K562 (cell line): ENCODE results near the gene HIPK1. TPM values are rescaled to one million over a fixed set of nuclear protein-coding genes. Genes with fewer than 3 reads are reported as not detected.

Experiments used
- BCOR ChIP-seq: fragments of 450-650 bp; IDR thresholded peaks from 2 replicates; pipeline ENCODE4 v1.6.1; 2016
- BRD4 ChIP-seq: fragments of 200-600 bp; sonication (generic); IDR thresholded peaks from 2 replicates; pipeline ENCODE4 v1.6.1; 2017; ENCODE audit warnings: inconsistent platforms
- CHD4 ChIP-seq: fragments of 200-600 bp; sonication (generic); IDR thresholded peaks from 3 replicates; pipeline ENCODE4 v1.6.1; 2012; ENCODE audit warnings: low read depth, mild to moderate bottlenecking, mixed read lengths, low read length, inconsistent platforms; ENCODE audit not compliant: insufficient read depth, insufficient replicate concordance, poor library complexity, severe bottlenecking
- ELF2 ChIP-seq: fragments of 250-450 bp; sonication (Bioruptor Pico); IDR thresholded peaks from 2 replicates; pipeline ENCODE4 v1.5.0; 2021; ENCODE audit warnings: mild to moderate bottlenecking
- EP300 ChIP-seq: IDR thresholded peaks from 2 replicates; pipeline ENCODE4 v1.6.1; 2012; ENCODE audit warnings: low read length, improper control_type of control experiment
- GATAD2A ChIP-seq: fragments of 450-650 bp; IDR thresholded peaks from 2 replicates; pipeline ENCODE4 v1.6.1; 2017
- HIVEP1 ChIP-seq: fragments of 250-450 bp; sonication (Bioruptor Pico); IDR thresholded peaks from 2 replicates; pipeline ENCODE4 v1.4.0; 2020; ENCODE audit warnings: mild to moderate bottlenecking
- HLTF ChIP-seq: fragments of 450-650 bp; IDR thresholded peaks from 2 replicates; pipeline ENCODE4 v1.6.1; 2016
- LCOR ChIP-seq: sonication (generic); formaldehyde crosslinking; IDR thresholded peaks from 2 replicates; pipeline ENCODE4 v1.8.0; 2022; ENCODE audit warnings: mild to moderate bottlenecking, missing genetic modification reagents
- MAFK ChIP-seq: IDR thresholded peaks from 2 replicates; pipeline ENCODE4 v1.6.1; 2011; ENCODE audit warnings: low read length, improper control_type of control experiment
- SIN3B ChIP-seq: fragments of 450-650 bp; IDR thresholded peaks from 2 replicates; pipeline ENCODE4 v1.6.1; 2017; ENCODE audit warnings: low read depth, mild to moderate bottlenecking, moderate library complexity
- TEAD4 ChIP-seq, 2 experiments: sonication (generic) in 1 of 2; formaldehyde crosslinking in 1 of 2; IDR thresholded peaks; 2 replicates each; pipeline versions ENCODE4 v1.6.1 to v1.8.0; 2012 to 2022; ENCODE audit warnings: borderline replicate concordance in 1 of 2, inconsistent platforms in 1 of 2, low read length in 1 of 2, mild to moderate bottlenecking in 1 of 2, missing genetic modification reagents in 1 of 2
- ZBED1 ChIP-seq: IDR thresholded peaks from 2 replicates; pipeline ENCODE4 v1.6.1; 2014
- ZNF174 ChIP-seq: fragments of 250-450 bp; sonication (Bioruptor Pico); IDR thresholded peaks from 2 replicates; pipeline ENCODE4 v1.4.0; 2020; ENCODE audit warnings: mild to moderate bottlenecking
- ZNF197 ChIP-seq: fragments of 200-800 bp; sonication (Bioruptor generic); IDR thresholded peaks from 2 replicates; pipeline ENCODE4 v1.6.1; 2016; ENCODE audit warnings: low read depth, missing genetic modification characterization, missing compliant biosample characterization
- ZNF561 ChIP-seq: fragments of 450-650 bp; formaldehyde crosslinking; conservative IDR thresholded peaks from 2 replicates; pipeline ENCODE4 v1.4.0; 2020; ENCODE audit warnings: mild to moderate bottlenecking, moderate library complexity
- ZNF584 ChIP-seq: fragments of 200-800 bp; sonication (Bioruptor generic); IDR thresholded peaks from 2 replicates; pipeline ENCODE4 v1.6.1; 2016; ENCODE audit warnings: low read depth, mild to moderate bottlenecking, missing genetic modification characterization, missing compliant biosample characterization
- ZNF707 ChIP-seq: fragments of 250-450 bp; sonication (Bioruptor Pico); conservative IDR thresholded peaks from 2 replicates; pipeline ENCODE4 v1.8.0; 2022; ENCODE audit warnings: inconsistent platforms, mild to moderate bottlenecking, moderate library complexity
- polyA plus RNA-seq, 8 experiments: library from polyadenylated mRNA; depleted of rRNA in 4 of 8; stranded (reverse) in 5 of 8; unstranded in 3 of 8; fragments of >200 nt; fragmentation: Nextera tagmentation in 2 of 8; fragmentation: Illumina TruSeq in 1 of 8; extraction: Ambion mirVana in 2 of 8; extraction: Trizol in 1 of 8; gene quantifications; 2 replicates each; pipeline versions ENCODE4 v1.2.1 to v1.2.3, GENCODE V29; 2011 to 2014; ENCODE audit warnings: inconsistent platforms in 1 of 8, missing spikeins in 1 of 8
- total RNA-seq, 7 experiments: library from RNA; depleted of rRNA in 6 of 7; stranded (reverse); fragments of >200 nt in 6 of 7; fragmentation: Illumina TruSeq in 2 of 7; extraction: Trizol in 2 of 7; gene quantifications; 2 replicates each; pipeline versions ENCODE4 v1.2.1 to v1.2.3, GENCODE V29; 2011 to 2021; ENCODE audit warnings: low replicate concordance in 1 of 7
- TF ChIP-seq, protein P1 (sequence below): fragments of 450-650 bp; formaldehyde crosslinking; IDR thresholded peaks from 2 replicates; pipeline ENCODE4 v1.4.0; 2020; ENCODE audit warnings: mild to moderate bottlenecking, moderate library complexity
- TF ChIP-seq, protein P2 (sequence below), 2 experiments: IDR thresholded peaks in 1 of 2; conservative IDR thresholded peaks in 1 of 2; 2 replicates each; pipeline ENCODE4 v1.6.1; 2016; ENCODE audit warnings: low read depth in 2 of 2, mild to moderate bottlenecking in 1 of 2, missing compliant biosample characterization in 1 of 2, missing genetic modification characterization in 1 of 2, moderate library complexity in 1 of 2
- TF ChIP-seq, protein P3 (sequence below): sonication (generic); formaldehyde crosslinking; IDR thresholded peaks from 2 replicates; pipeline ENCODE4 v1.9.0; 2022; ENCODE audit warnings: mild to moderate bottlenecking, missing genetic modification reagents
- TF ChIP-seq, protein P4 (sequence below): fragments of 200-800 bp; sonication (Bioruptor generic); IDR thresholded peaks from 2 replicates; pipeline ENCODE4 v1.6.1; 2017; ENCODE audit warnings: missing genetic modification characterization, missing compliant biosample characterization

Gene HIPK1
- total and polyA plus RNA-seq, 9 of the 15 experiments (the other 6 are each of a cell fraction or from before 2014, with no cell fraction given): 10.0 to 57.9 (median 29.6) TPM

DNA sequence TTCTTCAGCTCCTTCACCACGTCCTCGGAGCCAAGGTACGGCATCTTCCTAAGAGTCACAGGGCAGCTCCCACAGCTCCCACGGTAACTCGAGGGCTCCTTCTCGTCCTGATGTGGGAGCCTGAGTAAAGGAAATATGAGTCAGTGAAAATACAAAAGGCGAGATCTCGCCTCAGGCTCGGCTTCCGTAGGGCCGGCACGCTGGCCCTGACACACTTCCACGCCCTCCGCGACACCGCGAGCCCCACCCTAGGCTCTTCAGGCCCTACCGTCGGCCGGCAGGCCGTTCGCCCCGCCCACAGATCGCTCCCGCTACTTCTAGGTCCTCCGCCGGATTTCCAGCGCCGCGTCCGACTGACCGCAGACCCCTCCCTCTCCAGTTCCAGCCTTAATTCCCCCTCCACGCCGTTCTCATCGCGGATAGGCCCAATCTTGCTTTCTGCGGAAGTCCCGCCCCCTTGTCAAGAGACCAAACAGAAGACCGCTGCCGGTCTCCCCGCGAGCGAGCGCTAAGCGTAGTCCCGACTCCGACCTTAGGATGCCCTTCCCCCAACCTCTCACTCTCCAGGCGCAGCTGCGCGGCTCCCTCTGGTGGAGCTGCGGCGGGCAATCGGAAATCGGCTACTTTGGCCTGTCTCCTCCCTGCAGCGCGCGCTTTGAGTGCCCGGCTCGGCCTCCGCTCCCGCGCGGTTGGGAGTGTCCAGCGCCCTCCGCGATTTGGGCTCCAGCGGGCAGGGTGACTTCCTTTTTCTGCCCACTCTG, 24.3 kb upstream of the HIPK1 start, which contains the start of the genes AP4B1 and DCLRE1B (continued):
- TF ChIP-seq, protein P1, sequence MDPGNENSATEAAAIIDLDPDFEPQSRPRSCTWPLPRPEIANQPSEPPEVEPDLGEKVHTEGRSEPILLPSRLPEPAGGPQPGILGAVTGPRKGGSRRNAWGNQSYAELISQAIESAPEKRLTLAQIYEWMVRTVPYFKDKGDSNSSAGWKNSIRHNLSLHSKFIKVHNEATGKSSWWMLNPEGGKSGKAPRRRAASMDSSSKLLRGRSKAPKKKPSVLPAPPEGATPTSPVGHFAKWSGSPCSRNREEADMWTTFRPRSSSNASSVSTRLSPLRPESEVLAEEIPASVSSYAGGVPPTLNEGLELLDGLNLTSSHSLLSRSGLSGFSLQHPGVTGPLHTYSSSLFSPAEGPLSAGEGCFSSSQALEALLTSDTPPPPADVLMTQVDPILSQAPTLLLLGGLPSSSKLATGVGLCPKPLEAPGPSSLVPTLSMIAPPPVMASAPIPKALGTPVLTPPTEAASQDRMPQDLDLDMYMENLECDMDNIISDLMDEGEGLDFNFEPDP (CRISPR knock-in tag): no peak
- TF ChIP-seq ZBED1 (0 out of 2 replicates have a peak, but pooled peaks have one; percentile 42), MAFK (0 out of 2 replicates have a peak, but pooled peaks have one; percentile 23), GATAD2A (peak; percentile 79), SIN3B (peak; percentile 60), CHD4 (no peak), ZNF561 (CRISPR knock-in tag) (no peak), ZNF584 (CRISPR knock-in tag) (no peak), LCOR (CRISPR knock-in tag) (peak; percentile 99), ZNF174 (no peak), ZNF707 (CRISPR knock-in tag) (no peak), HLTF (peak; percentile 88; the same call in 1 of the 2 replicates), EP300 (peak; percentile 80), HIVEP1 (CRISPR knock-in tag) (no peak), BCOR (peak; percentile 69), ZNF197 (CRISPR knock-in tag) (0 out of 2 replicates have a peak, but pooled peaks have one; percentile 11), BRD4 (0 out of 2 replicates have a peak, but pooled peaks have one; percentile 73), ELF2 (CRISPR knock-in tag) (peak; percentile 67; the same call in 1 of the 2 replicates), TEAD4 (IDR thresholded peaks at IDR 0.05; ENCODE audit: low read length) (peak; percentile 54), TEAD4 (CRISPR knock-in tag; IDR thresholded peaks at IDR 0.05; ENCODE audit: borderline replicate concordance) (0 out of 2 replicates have a peak, but pooled peaks have one; percentile 35)
- TF ChIP-seq, protein P2, sequence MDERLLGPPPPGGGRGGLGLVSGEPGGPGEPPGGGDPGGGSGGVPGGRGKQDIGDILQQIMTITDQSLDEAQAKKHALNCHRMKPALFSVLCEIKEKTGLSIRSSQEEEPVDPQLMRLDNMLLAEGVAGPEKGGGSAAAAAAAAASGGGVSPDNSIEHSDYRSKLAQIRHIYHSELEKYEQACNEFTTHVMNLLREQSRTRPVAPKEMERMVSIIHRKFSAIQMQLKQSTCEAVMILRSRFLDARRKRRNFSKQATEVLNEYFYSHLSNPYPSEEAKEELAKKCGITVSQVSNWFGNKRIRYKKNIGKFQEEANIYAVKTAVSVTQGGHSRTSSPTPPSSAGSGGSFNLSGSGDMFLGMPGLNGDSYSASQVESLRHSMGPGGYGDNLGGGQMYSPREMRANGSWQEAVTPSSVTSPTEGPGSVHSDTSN (CRISPR knock-in tag; IDR thresholded peaks at IDR 0.05; ENCODE audit: low read depth): no peak
- TF ChIP-seq, protein P2 (tag; conservative IDR thresholded peaks at IDR 0.05; ENCODE audit: low read depth): 0 out of 2 replicates have a peak, but pooled peaks have one; percentile 42
- TF ChIP-seq, protein P3, sequence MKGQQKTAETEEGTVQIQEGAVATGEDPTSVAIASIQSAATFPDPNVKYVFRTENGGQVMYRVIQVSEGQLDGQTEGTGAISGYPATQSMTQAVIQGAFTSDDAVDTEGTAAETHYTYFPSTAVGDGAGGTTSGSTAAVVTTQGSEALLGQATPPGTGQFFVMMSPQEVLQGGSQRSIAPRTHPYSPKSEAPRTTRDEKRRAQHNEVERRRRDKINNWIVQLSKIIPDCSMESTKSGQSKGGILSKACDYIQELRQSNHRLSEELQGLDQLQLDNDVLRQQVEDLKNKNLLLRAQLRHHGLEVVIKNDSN (CRISPR knock-in tag): 0 out of 2 replicates have a peak, but pooled peaks have one; percentile 35
- TF ChIP-seq, protein P4, sequence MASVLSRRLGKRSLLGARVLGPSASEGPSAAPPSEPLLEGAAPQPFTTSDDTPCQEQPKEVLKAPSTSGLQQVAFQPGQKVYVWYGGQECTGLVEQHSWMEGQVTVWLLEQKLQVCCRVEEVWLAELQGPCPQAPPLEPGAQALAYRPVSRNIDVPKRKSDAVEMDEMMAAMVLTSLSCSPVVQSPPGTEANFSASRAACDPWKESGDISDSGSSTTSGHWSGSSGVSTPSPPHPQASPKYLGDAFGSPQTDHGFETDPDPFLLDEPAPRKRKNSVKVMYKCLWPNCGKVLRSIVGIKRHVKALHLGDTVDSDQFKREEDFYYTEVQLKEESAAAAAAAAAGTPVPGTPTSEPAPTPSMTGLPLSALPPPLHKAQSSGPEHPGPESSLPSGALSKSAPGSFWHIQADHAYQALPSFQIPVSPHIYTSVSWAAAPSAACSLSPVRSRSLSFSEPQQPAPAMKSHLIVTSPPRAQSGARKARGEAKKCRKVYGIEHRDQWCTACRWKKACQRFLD: peak; percentile 78; the same call in 1 of the 2 replicates
